Measurements from ENCODE around the gene NELL1.

DNA sequence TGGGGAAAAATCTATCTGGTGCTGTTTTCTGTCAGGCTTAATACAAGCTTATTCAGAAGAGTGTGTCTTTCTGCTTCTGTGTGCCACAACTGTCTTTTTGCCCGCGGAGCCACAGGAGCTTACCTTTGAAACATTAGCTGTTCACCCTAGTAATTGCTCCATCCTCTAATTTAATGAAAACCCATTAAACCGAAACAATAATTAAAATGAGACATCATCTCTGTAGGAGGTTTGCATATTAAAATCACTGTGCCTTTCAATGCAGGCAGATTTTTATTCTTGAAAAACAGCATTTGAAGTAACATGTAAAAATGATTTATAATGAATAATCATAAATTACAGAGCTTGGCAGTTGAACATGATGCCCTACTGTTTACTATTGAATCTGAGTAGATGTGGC is 102.3 kb downstream of the NELL1 start:
- TF ChIP-seq, protein P1, sequence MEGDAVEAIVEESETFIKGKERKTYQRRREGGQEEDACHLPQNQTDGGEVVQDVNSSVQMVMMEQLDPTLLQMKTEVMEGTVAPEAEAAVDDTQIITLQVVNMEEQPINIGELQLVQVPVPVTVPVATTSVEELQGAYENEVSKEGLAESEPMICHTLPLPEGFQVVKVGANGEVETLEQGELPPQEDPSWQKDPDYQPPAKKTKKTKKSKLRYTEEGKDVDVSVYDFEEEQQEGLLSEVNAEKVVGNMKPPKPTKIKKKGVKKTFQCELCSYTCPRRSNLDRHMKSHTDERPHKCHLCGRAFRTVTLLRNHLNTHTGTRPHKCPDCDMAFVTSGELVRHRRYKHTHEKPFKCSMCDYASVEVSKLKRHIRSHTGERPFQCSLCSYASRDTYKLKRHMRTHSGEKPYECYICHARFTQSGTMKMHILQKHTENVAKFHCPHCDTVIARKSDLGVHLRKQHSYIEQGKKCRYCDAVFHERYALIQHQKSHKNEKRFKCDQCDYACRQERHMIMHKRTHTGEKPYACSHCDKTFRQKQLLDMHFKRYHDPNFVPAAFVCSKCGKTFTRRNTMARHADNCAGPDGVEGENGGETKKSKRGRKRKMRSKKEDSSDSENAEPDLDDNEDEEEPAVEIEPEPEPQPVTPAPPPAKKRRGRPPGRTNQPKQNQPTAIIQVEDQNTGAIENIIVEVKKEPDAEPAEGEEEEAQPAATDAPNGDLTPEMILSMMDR (IDR thresholded peaks at IDR 0.05; ENCODE audit: low read depth, low read length, poor library complexity, severe bottlenecking): no peak
- TF ChIP-seq EZH2phosphoT487 (IDR thresholded peaks at IDR 0.05; ENCODE audit: borderline replicate concordance, low read length): no peak
